Stimulated activated CD4-positive, alpha-beta T cell treated with anti-CD3 and anti-CD28 coated beads, Interleukin-4, amount 100 ng/mL, for 48 hours (primary cell): ENCODE measurements around the gene ZNF394.

Experiments used
- DNase-seq, 2 donors: peaks; one replicate each; pipeline ENCODE4 v3.0.0-alpha.2; 2020; ENCODE audit warnings: low read depth in 2 of 2

ZNF394 gene

DNA sequence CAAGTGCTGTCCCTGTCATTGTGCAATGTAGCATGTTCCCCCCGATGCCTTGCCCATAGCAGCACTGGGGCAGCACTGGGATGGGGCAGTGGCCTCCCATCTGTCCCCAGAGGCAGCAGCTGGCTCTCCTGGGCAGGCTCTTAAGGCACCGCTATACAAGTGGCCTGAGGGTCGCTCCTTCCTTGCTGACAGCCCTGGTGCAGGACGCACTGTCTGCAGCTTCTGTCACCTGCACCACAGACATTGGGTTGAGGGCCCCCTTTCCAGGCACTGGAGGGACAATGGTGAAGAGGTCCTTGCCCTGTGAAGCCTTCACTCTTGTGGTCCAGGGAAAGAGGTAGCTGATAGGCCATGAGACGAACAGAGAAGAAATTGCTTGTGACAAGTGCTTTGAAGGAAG is 50.8 kb downstream of the ZNF394 start:
- DNase-seq = no peak

DNA sequence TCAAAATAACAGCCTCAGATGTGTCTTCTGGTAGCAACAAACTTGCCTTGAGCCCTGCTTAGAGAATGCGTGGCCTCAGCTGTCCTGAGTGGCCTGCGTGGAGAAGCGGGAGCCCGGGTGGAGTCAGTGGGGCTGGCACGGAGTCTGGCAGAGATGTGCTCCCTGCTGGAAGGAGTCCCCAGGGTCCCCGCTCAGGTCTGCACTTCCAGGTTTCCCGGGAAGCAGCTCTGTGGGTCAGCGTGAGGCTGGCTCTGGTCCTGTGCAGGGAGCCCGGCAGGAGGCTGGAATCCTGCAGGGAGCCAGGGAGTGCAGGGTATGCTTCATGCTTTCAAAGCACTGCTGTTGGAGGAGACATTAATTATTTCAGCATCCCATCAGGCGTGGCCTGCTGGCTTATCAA is 51.2 kb downstream of the ZNF394 start:
- no peak for DNase-seq

DNA sequence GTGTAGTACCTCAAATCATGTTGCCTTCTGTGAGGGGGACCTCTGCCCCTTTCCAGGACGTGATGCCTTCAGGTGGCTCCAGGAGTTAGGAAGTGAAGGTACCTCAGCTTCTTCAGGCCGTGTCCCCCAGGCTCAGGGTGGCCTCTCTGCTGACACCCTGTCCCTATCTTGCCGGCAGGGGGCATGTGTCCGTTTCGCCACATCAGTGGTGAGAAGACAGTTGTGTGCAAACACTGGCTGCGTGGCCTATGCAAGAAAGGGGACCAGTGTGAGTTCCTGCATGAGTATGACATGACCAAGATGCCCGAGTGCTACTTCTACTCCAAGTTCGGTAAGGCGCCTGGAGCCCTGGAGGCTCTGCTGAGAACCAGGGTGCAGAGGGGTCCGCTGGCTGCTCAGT is 52.1 kb downstream of the ZNF394 start:
- no peak for DNase-seq

DNA sequence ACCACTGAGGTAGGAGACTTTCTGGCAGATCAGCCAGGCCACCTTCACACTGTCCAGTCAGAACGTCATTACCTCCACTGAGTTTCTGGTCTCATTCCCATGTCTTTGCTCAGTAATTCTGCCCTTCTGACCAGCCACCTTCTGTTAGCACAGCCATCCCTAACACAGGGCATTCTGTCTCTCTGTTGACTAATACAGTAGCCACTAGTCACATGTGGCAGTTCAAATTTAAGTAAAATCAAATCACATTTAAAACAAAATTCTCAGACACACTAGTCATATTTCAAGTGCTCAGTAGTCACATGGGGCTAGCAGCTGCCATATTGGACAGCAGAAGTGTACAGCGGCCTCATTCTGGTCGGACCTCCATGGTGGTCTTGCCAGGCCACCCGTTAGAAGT is 54.0 kb downstream of the ZNF394 start:
- DNase-seq = no peak
